ENCODE measurements around the gene CMTR1. TPM values are rescaled to one million over a fixed set of nuclear protein-coding genes. Genes with fewer than 3 reads are reported as not detected.

Gene CMTR1
- total and polyA plus RNA-seq, 11 donors, result 16.3 to 40.7 (median 28.4) TPM

GRCh38 chr6:37492236-37492972 is 59.4 kb downstream of the CMTR1 start:
- 61 to 66% (median 64%) methylated on average over 9 of the region's 9 CpGs for whole genome bisulfite sequencing, 4 donors
- Histone ChIP-seq H3K4me3 (no peak overlapping the region), H3K4me1 (peaks cover 0 to 37% (median 25%) of the 10 kb centered on the region in 12 donors), H3K36me3 (peaks cover 0 to 7% (median 0%) of the 10 kb centered on the region in 9 donors), H3K9me3 (no peaks in the 10 kb centered on the region), H3K27me3 (no peaks in the 10 kb centered on the region), H3K27ac (no peak overlapping the region)
- TF ChIP-seq CTCF (IDR thresholded peaks at IDR 0.05) (no peak), POLR2A (IDR thresholded peaks at IDR 0.05) (no peak)
- intact Hi-C loops (cut with DNase I), result no loop called here
- DNase-seq (no peak), ATAC-seq (no peak)

DNA sequence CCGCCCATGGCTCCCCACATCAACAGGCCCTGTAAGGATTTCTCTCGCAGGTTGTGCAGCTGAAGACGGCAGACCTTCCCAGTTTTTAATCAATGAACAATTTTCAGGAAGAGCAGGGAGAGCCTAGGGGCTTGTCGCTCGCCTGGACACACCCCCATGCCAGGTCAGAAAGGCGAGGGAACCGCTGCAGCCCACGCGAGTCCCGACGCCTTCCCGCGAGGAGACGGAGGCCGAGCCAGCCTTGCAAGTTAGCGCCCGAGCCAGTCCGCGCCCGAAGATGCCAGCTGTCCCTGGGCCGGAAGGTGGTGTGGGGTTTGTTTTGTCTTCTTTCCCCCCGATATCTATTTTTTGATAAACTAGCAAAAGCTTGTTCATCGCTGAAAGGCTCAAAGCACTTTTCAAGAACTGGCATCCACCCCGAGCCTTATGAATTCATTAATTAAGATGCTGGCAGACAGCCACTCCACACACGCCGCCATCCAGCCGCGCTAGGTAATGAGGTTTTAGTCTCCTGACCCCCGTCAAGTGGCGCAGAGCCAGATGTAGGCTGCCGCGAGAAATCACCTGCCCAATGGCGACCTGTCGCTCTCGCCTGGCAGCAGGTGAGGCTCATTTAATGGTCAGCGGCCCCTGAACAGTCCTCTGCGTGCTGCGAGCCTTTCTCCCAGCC is 60.1 kb downstream of the CMTR1 start:
- H3K4me3 ChIP-seq, result no peak overlapping the region
- no peak overlapping the region for H3K27ac ChIP-seq
- ATAC-seq, result no peak
- intact Hi-C loops (cut with DNase I), result no loop called here
- WGBS, 4 donors, result 85 to 91% (median 88%) methylated on average over 38 of the region's 38 CpGs
- H3K9me3 ChIP-seq, result no peaks in the 10 kb centered on the region
- peaks cover 0 to 3% (median 0%) of the 10 kb centered on the region in 9 donors for H3K36me3 ChIP-seq
- DNase-seq, result no peak
- H3K4me1 ChIP-seq, result peaks cover 0 to 34% (median 25%) of the 10 kb centered on the region in 12 donors
- TF ChIP-seq POLR2A (IDR thresholded peaks at IDR 0.05) (no peak), CTCF (IDR thresholded peaks at IDR 0.05) (no peak)
- H3K27me3 ChIP-seq, result no peaks in the 10 kb centered on the region

- 87 to 93% (median 93%) methylated on average over 9 of the region's 9 CpGs for WGBS, 4 donors
- Histone ChIP-seq H3K36me3 (no peaks in the 10 kb centered on the region), H3K9me3 (no peaks in the 10 kb centered on the region), H3K4me3 (no peak overlapping the region), H3K4me1 (peaks cover 0 to 35% (median 25%) of the 10 kb centered on the region in 12 donors), H3K27ac (no peak overlapping the region), H3K27me3 (no peaks in the 10 kb centered on the region)
- TF ChIP-seq CTCF (IDR thresholded peaks at IDR 0.05), result no peak
- TF ChIP-seq POLR2A (IDR thresholded peaks at IDR 0.05), result no peak
- DNase-seq (no peak), ATAC-seq (no peak)
- intact Hi-C loops (cut with DNase I), result no loop called here
Measured at GRCh38 chr6:37493661-37493995, 60.6 kb downstream of the CMTR1 start.

DNA sequence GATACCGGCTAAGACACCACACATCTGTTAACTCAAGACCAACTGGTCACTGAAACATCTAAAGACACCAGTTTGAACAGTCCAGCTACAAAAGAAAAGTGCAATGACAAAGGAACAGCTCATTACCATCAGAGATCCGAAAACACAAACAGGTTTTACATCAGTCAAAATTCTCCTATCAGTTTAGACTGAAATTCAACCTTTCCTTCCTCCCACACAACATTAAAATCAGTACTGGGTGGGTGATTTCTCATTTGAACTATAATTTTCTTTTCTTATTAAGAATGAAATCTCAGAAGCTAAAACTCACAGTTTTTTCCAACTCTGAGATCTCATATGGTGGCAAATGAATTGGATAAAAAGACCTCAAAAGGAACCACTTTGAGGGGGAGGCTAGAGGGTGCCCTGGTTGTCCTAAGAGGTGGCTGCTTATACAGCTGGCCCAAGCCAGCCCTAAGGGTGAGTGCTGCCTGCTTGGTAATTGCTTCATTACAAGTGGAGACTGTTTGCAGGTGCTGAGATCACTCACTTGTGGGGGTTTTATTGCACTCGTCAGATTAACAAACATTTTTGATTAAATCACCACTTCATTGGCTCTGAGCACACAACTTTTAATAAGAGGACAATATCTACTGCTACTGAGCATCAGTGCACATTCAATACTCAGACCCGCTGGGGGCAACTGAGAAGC is 62.4 kb downstream of the CMTR1 start:
- DNase-seq (no peak), ATAC-seq (no peak)
- intact Hi-C loops (cut with DNase I), result loop anchor here in 1 of 10 donors (5.0 kb wide), 1 partner anchor 63 kb away; the partner anchor contains the start of gene CMTR1
- Histone ChIP-seq H3K4me3 (no peak overlapping the region), H3K27me3 (no peaks in the 10 kb centered on the region), H3K27ac (no peak overlapping the region), H3K4me1 (peaks cover 0 to 30% (median 22%) of the 10 kb centered on the region in 12 donors), H3K9me3 (no peaks in the 10 kb centered on the region), H3K36me3 (no peaks in the 10 kb centered on the region)
- TF ChIP-seq POLR2A (IDR thresholded peaks at IDR 0.05) (no peak), CTCF (IDR thresholded peaks at IDR 0.05) (no peak)
- 91 to 96% (median 93%) methylated on average over 4 of the region's 4 CpGs for WGBS, 4 donors
